Stimulated activated CD4-positive, alpha-beta T cell treated with anti-CD3 and anti-CD28 coated beads, Interleukin-12 subunit alpha, Interleukin-12 subunit beta, amount 100 ng/mL, for 24 hours (primary cell): ENCODE data around the gene SHISA6.

ENCODE experiments used
- DNase-seq, 2 experiments: peaks; one replicate each; pipeline ENCODE4 v3.0.0-alpha.2; 2020; ENCODE audit warnings: low read depth in 2 of 2

Gene SHISA6

GRCh38 chr17:11446316-11446715 lies 205.3 kb downstream of the SHISA6 start:
- DNase-seq: no peak

GRCh38 chr17:11454096-11454495 lies 213.1 kb downstream of the SHISA6 start:
- no peak for DNase-seq

GRCh38 chr17:11458279-11458678 lies 217.3 kb downstream of the SHISA6 start:
- no peak for DNase-seq

- DNase-seq: no peak
These were observed 218.9 kb downstream of the SHISA6 start for GRCh38 chr17:11459861-11460331.

GRCh38 chr17:11461993-11462548 lies 221.1 kb downstream of the SHISA6 start:
- no peak for DNase-seq

GRCh38 chr17:11467639-11468038 lies 226.6 kb downstream of the SHISA6 start:
- no peak for DNase-seq

GRCh38 chr17:11485336-11486100 lies 244.5 kb downstream of the SHISA6 start:
- DNase-seq: no peak

- no peak for DNase-seq
These were observed 245.3 kb downstream of the SHISA6 start for GRCh38 chr17:11486101-11486867.

GRCh38 chr17:11486868-11487310 lies 245.9 kb downstream of the SHISA6 start:
- DNase-seq: no peak

GRCh38 chr17:11487469-11487868 lies 246.5 kb downstream of the SHISA6 start:
- DNase-seq: no peak

- no peak for DNase-seq
These were observed 247.4 kb downstream of the SHISA6 start for GRCh38 chr17:11488407-11488806.

GRCh38 chr17:11490171-11490755 lies 249.2 kb downstream of the SHISA6 start:
- no peak for DNase-seq

- no peak for DNase-seq
These were observed 251.5 kb downstream of the SHISA6 start for GRCh38 chr17:11492511-11492910.

- no peak for DNase-seq
These were observed 252.9 kb downstream of the SHISA6 start for GRCh38 chr17:11493936-11494335.

GRCh38 chr17:11495613-11496012 lies 254.6 kb downstream of the SHISA6 start:
- DNase-seq: no peak

- DNase-seq: no peak
These were observed 258.9 kb downstream of the SHISA6 start for GRCh38 chr17:11499881-11500280.

GRCh38 chr17:11503308-11504035 lies 262.5 kb downstream of the SHISA6 start:
- no peak for DNase-seq

GRCh38 chr17:11506635-11507034 lies 265.6 kb downstream of the SHISA6 start:
- no peak for DNase-seq

GRCh38 chr17:11511696-11512095 lies 270.7 kb downstream of the SHISA6 start:
- DNase-seq: no peak

GRCh38 chr17:11514565-11514964 lies 273.6 kb downstream of the SHISA6 start:
- DNase-seq: no peak

GRCh38 chr17:11514981-11515680 lies 274.1 kb downstream of the SHISA6 start:
- no peak for DNase-seq
